Measurements from ENCODE around the gene PRICKLE4. TPM values are rescaled to one million over a fixed set of nuclear protein-coding genes. Genes with fewer than 3 reads are reported as not detected.

PRICKLE4 gene
- total and polyA plus RNA-seq, 2 of the 13 experiments (the other 11 are each of a cell fraction or from before 2014, with no cell fraction given), result 0.92 to 1.2 TPM

- no peak for TF ChIP-seq ZBTB40 (IDR thresholded peaks at IDR 0.05)
- TF ChIP-seq ZBTB40 (CRISPR knock-in tag; IDR thresholded peaks at IDR 0.05), result peak; percentile 66; the same call in 1 of the 2 replicates
- TF ChIP-seq ZNF235 (CRISPR knock-in tag; IDR thresholded peaks at IDR 0.05; ENCODE audit: borderline replicate concordance), result peak; percentile 64; the same call in 1 of the 2 replicates
- TF ChIP-seq SALL1 (CRISPR knock-in tag; IDR thresholded peaks at IDR 0.05), result peak; percentile 50; the same call in 1 of the 2 replicates
- no peak for TF ChIP-seq PRDM4 (CRISPR knock-in tag; IDR thresholded peaks at IDR 0.05; ENCODE audit: borderline replicate concordance)
- TF ChIP-seq ZNF710 (CRISPR knock-in tag; IDR thresholded peaks at IDR 0.05; ENCODE audit: borderline replicate concordance), result peak; percentile 68; the same call in 1 of the 2 replicates
- TF ChIP-seq JUN (CRISPR knock-in tag; IDR thresholded peaks at IDR 0.05), result no peak
- TF ChIP-seq ATF7-NPFF (CRISPR knock-in tag; IDR thresholded peaks at IDR 0.05; ENCODE audit: low read depth), result peak; percentile 87
- TF ChIP-seq ZNF703 (CRISPR knock-in tag; IDR thresholded peaks at IDR 0.05; ENCODE audit: borderline replicate concordance), result no peak
- TF ChIP-seq DBP (CRISPR knock-in tag; IDR thresholded peaks at IDR 0.05; ENCODE audit: not compliant biosample characterization), result no peak
- peak; percentile 69 for TF ChIP-seq ZFY (CRISPR knock-in tag; IDR thresholded peaks at IDR 0.05)
- peak; percentile 37; the same call in 1 of the 2 replicates for TF ChIP-seq ZBTB38 (CRISPR knock-in tag; IDR thresholded peaks at IDR 0.05)
- no peak for TF ChIP-seq ZNF546 (CRISPR knock-in tag; conservative IDR thresholded peaks at IDR 0.05)
Observed at GRCh38 chr6:41733707-41734665, 46.6 kb upstream of the PRICKLE4 start (continued).

Data from HepG2 (cell line).